Measurements from ENCODE around the gene CDC42BPB.
"Not testable (repeated sequence)": the region's sequence is repeated elsewhere in the genome, so short reads cannot be mapped to it uniquely, and the experiment has no call there.

The CDC42BPB gene

DNA sequence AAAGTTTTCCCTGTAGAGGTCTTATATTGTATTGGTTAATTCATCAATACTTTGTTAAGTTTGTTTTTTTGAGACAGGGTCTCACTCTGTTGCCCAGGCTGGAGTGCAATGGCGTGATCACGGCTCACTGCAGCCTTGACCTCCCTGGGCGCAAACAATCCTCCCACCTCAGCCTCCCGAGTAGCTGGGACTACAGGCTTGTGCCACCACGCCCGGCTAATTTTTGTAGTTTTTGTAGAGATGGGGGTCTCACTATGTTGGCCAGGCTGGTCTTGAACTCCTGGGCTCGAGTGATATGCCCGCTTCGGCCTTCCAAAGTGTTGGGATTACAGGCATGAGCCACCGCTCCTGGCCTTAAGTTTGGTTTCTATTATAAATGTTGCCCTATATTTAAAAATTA, 130.5 kb downstream of the CDC42BPB start:
- H3K36me3 ChIP-seq (ENCODE audit: insufficient read depth, low read length); H3K27ac ChIP-seq (ENCODE audit: low read depth, low read length); H3K4me1 ChIP-seq (ENCODE audit: control insufficient read depth, insufficient read depth, low read length, unreplicated experiment); H2AFZ ChIP-seq (ENCODE audit: low read length, unreplicated experiment); H3K79me2 ChIP-seq (ENCODE audit: control insufficient read depth, insufficient read depth, low read length, unreplicated experiment); H3K4me3 ChIP-seq (ENCODE audit: low read depth, low read length): not testable (repeated sequence)
- H3K27me3 ChIP-seq (ENCODE audit: insufficient read depth, low read length): peaks cover 68% of the 10 kb centered on the region

GRCh38 chr14:102926104-102926503, 131.2 kb downstream of the CDC42BPB start:
- Histone ChIP-seq H3K4me1 (ENCODE audit: control insufficient read depth, insufficient read depth, low read length, unreplicated experiment) (peaks cover 7% of the 10 kb centered on the region), H2AFZ (ENCODE audit: low read length, unreplicated experiment) (no peak overlapping the region), H3K4me3 (ENCODE audit: low read depth, low read length) (no peak overlapping the region), H3K79me2 (ENCODE audit: control insufficient read depth, insufficient read depth, low read length, unreplicated experiment) (no peaks in the 10 kb centered on the region), H3K36me3 (ENCODE audit: insufficient read depth, low read length) (no peaks in the 10 kb centered on the region), H3K27ac (ENCODE audit: low read depth, low read length) (no peak overlapping the region), H3K27me3 (ENCODE audit: insufficient read depth, low read length) (peaks cover 76% of the 10 kb centered on the region)

DNA sequence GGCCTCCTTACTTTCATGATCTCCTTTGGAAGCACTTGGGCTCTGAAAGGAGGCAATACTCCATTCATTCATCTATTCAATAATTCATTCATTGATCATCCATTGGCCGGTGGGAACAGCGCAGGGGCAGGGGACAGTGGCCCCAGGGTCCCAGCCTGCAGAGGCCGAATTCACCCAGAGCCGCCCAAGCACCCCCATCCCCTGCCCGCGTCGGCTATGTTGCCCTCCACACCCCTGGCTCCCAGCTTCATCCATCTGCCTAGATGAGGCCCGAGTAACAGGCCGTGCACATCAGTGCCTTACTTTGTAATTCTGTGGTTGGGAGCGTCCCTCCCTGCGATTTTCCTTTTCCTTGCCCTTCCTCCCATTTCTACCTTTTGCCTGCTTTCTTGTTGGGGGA, 131.7 kb downstream of the CDC42BPB start:
- no peaks in the 10 kb centered on the region for H3K36me3 ChIP-seq (ENCODE audit: insufficient read depth, low read length)
- peaks cover 7% of the 10 kb centered on the region for H3K4me1 ChIP-seq (ENCODE audit: control insufficient read depth, insufficient read depth, low read length, unreplicated experiment)
- H3K79me2 ChIP-seq (ENCODE audit: control insufficient read depth, insufficient read depth, low read length, unreplicated experiment): no peaks in the 10 kb centered on the region
- no peak overlapping the region for H3K27ac ChIP-seq (ENCODE audit: low read depth, low read length)
- no peak overlapping the region for H3K4me3 ChIP-seq (ENCODE audit: low read depth, low read length)
- no peak overlapping the region for H2AFZ ChIP-seq (ENCODE audit: low read length, unreplicated experiment)
- H3K27me3 ChIP-seq (ENCODE audit: insufficient read depth, low read length): peaks cover 78% of the 10 kb centered on the region

- Histone ChIP-seq H3K4me3 (ENCODE audit: low read depth, low read length) (no peak overlapping the region), H2AFZ (ENCODE audit: low read length, unreplicated experiment) (no peak overlapping the region), H3K4me1 (ENCODE audit: control insufficient read depth, insufficient read depth, low read length, unreplicated experiment) (peaks cover 7% of the 10 kb centered on the region), H3K27me3 (ENCODE audit: insufficient read depth, low read length) (peaks cover 70% of the 10 kb centered on the region), H3K36me3 (ENCODE audit: insufficient read depth, low read length) (no peaks in the 10 kb centered on the region), H3K79me2 (ENCODE audit: control insufficient read depth, insufficient read depth, low read length, unreplicated experiment) (no peaks in the 10 kb centered on the region), H3K27ac (ENCODE audit: low read depth, low read length) (no peak overlapping the region)
Observed at GRCh38 chr14:102924632-102925588, 132.4 kb downstream of the CDC42BPB start.

DNA sequence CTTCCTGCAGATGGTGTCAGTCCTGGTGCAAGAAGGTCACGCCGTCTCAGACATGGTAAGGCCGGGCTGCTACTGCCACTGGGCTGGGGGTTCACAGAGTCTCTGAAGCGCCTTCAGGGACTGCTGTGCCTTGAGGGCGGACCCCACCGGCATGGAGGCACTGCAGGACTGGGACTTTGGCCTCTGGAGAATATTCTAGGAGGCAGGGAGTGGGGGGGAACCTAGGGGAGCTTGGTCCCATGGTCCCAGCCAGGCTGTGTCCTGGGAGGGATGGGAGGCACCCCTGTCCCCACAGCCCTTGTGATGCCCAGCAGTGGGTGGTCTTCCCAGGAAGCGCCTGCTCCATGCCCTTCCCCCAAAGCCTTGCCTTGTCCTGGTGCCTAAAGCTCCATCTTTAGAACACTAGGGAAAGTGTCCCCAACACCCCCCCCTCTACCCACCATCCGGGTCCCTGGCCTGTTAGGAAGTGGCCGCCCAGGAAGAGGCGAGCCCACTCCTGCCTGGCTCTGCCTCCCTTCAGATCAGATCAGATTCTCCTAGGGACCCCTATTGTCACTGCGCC, 133.3 kb downstream of the CDC42BPB start:
- no peak overlapping the region for H3K27ac ChIP-seq (ENCODE audit: low read depth, low read length)
- no peaks in the 10 kb centered on the region for H3K79me2 ChIP-seq (ENCODE audit: control insufficient read depth, insufficient read depth, low read length, unreplicated experiment)
- H3K27me3 ChIP-seq (ENCODE audit: insufficient read depth, low read length): peaks cover 61% of the 10 kb centered on the region
- no peak overlapping the region for H3K4me3 ChIP-seq (ENCODE audit: low read depth, low read length)
- no peak overlapping the region for H2AFZ ChIP-seq (ENCODE audit: low read length, unreplicated experiment)
- H3K4me1 ChIP-seq (ENCODE audit: control insufficient read depth, insufficient read depth, low read length, unreplicated experiment): no peaks in the 10 kb centered on the region
- H3K36me3 ChIP-seq (ENCODE audit: insufficient read depth, low read length): no peaks in the 10 kb centered on the region

GRCh38 chr14:102923201-102923924, 134.0 kb downstream of the CDC42BPB start:
- no peaks in the 10 kb centered on the region for H3K4me1 ChIP-seq (ENCODE audit: control insufficient read depth, insufficient read depth, low read length, unreplicated experiment)
- peaks cover 55% of the 10 kb centered on the region for H3K27me3 ChIP-seq (ENCODE audit: insufficient read depth, low read length)
- no peaks in the 10 kb centered on the region for H3K36me3 ChIP-seq (ENCODE audit: insufficient read depth, low read length)
- no peak overlapping the region for H2AFZ ChIP-seq (ENCODE audit: low read length, unreplicated experiment)
- no peak overlapping the region for H3K27ac ChIP-seq (ENCODE audit: low read depth, low read length)
- no peaks in the 10 kb centered on the region for H3K79me2 ChIP-seq (ENCODE audit: control insufficient read depth, insufficient read depth, low read length, unreplicated experiment)
- H3K4me3 ChIP-seq (ENCODE audit: low read depth, low read length): no peak overlapping the region

DNA sequence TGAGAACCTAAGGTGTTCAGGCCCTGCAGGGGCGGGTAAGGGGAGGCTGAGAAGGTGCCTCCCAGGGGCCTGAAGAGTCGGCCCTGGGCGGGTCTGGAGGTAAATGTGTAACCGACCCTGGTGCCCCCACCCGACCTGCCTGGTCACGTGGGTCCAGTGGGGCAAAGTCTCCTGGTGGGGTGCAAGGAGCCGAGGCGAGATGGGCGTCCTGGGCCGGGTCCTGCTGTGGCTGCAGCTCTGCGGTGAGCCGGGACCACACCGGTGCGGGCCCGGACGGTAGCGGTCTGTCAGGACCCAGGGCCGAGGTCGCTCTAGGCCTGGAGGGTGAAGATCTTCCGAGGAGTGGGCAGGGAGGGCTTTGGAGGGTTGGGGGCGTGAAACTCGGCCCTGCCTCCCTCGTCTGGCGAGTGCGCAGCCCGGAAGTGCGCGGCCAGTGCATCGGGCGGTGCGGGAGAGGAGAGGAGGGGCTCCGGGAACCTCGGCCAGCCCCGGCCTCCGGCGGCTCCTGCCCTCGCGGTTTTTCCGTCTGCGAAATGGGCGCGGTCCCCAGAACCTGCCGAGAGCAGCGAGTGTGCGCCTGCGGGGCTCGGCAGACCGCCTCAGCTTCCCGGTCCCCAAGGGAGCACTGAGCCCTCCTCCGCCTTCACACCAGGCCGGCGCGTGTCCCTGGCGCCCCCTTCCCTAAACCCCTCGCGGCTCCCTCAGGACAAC, 134.7 kb downstream of the CDC42BPB start, which contains the start of gene AMN:
Gene AMN, plus strand, starts transcription at position 174 of the 711 bp plus-strand sequence. Its CDS starts 26 bp downstream, at position 200.
- H3K4me3 ChIP-seq (ENCODE audit: low read depth, low read length): no peak within 1 kb of the TSS
- H3K4me1 ChIP-seq (ENCODE audit: control insufficient read depth, insufficient read depth, low read length, unreplicated experiment): no peaks in the 10 kb centered on the region
- H3K79me2 ChIP-seq (ENCODE audit: control insufficient read depth, insufficient read depth, low read length, unreplicated experiment): no peaks in the 10 kb centered on the region
- no peak within 1 kb of the TSS for H2AFZ ChIP-seq (ENCODE audit: low read length, unreplicated experiment)
- no peak within 1 kb of the TSS for H3K27ac ChIP-seq (ENCODE audit: low read depth, low read length)
- H3K36me3 ChIP-seq (ENCODE audit: insufficient read depth, low read length): no peaks in the 10 kb centered on the region
- H3K27me3 ChIP-seq (ENCODE audit: insufficient read depth, low read length): peaks cover 50% of the 10 kb centered on the region

DNA sequence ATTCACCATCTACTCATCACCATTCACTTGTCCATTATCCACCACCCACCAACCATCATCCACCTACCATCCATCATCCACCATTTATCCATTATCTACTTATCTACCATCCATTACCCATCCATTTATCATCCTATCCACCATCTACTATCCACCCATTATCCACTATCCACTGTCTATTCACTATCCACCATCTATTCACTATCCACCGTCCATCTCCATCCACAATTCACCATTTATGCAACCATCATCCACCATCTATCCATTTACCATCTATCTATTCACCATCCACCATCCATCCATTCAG, 136.4 kb downstream of the CDC42BPB start:
- Histone ChIP-seq H3K27me3 (ENCODE audit: insufficient read depth, low read length) (peaks cover 46% of the 10 kb centered on the region), H2AFZ (ENCODE audit: low read length, unreplicated experiment) (no peak overlapping the region), H3K27ac (ENCODE audit: low read depth, low read length) (no peak overlapping the region), H3K4me3 (ENCODE audit: low read depth, low read length) (no peak overlapping the region), H3K36me3 (ENCODE audit: insufficient read depth, low read length) (no peaks in the 10 kb centered on the region), H3K79me2 (ENCODE audit: control insufficient read depth, insufficient read depth, low read length, unreplicated experiment) (no peaks in the 10 kb centered on the region), H3K4me1 (ENCODE audit: control insufficient read depth, insufficient read depth, low read length, unreplicated experiment) (no peaks in the 10 kb centered on the region)

- no peaks in the 10 kb centered on the region for H3K79me2 ChIP-seq (ENCODE audit: control insufficient read depth, insufficient read depth, low read length, unreplicated experiment)
- no peaks in the 10 kb centered on the region for H3K4me1 ChIP-seq (ENCODE audit: control insufficient read depth, insufficient read depth, low read length, unreplicated experiment)
- peaks cover 45% of the 10 kb centered on the region for H3K27me3 ChIP-seq (ENCODE audit: insufficient read depth, low read length)
- no peaks in the 10 kb centered on the region for H3K36me3 ChIP-seq (ENCODE audit: insufficient read depth, low read length)
- no peak overlapping the region for H3K27ac ChIP-seq (ENCODE audit: low read depth, low read length)
- H2AFZ ChIP-seq (ENCODE audit: low read length, unreplicated experiment): no peak overlapping the region
- H3K4me3 ChIP-seq (ENCODE audit: low read depth, low read length): no peak overlapping the region
Observed at GRCh38 chr14:102920273-102920997, 136.9 kb downstream of the CDC42BPB start.

DNA sequence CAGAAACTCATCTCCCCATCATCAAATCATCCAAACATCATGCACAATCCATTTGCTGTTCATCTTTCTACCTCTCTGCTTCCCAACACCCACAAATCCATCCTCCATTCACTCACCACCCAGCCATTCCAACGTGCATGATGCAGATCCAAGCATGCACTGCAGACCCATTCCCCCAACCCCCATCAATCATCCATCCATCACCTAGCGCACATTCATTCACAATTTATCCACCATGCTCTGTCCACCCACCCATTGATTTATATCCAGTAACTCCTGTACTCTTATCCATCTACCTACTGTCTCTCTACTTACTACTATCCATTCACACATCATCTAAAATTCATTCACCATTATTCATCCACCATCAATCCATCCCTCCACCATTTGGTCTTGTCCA, 138.9 kb downstream of the CDC42BPB start:
- Histone ChIP-seq H2AFZ (ENCODE audit: low read length, unreplicated experiment) (no peak overlapping the region), H3K4me3 (ENCODE audit: low read depth, low read length) (no peak overlapping the region), H3K4me1 (ENCODE audit: control insufficient read depth, insufficient read depth, low read length, unreplicated experiment) (no peaks in the 10 kb centered on the region), H3K36me3 (ENCODE audit: insufficient read depth, low read length) (no peaks in the 10 kb centered on the region), H3K79me2 (ENCODE audit: control insufficient read depth, insufficient read depth, low read length, unreplicated experiment) (no peaks in the 10 kb centered on the region), H3K27me3 (ENCODE audit: insufficient read depth, low read length) (peaks cover 28% of the 10 kb centered on the region), H3K27ac (ENCODE audit: low read depth, low read length) (no peak overlapping the region)
